ENCODE measurements around the gene MAK. TPM values are rescaled to one million over a fixed set of nuclear protein-coding genes. Genes with fewer than 3 reads are reported as not detected.

The MAK gene
- total RNA-seq, 1 experiment from 2014 or later: 0.20 TPM

GRCh38 chr6:10779076-10779475, 59.3 kb downstream of the MAK start:
- Histone ChIP-seq H3K79me1 (ENCODE audit: insufficient read depth, low read depth, low read length, poor library complexity, severe bottlenecking) (no peaks in the 10 kb centered on the region), H3K9ac (ENCODE audit: extremely low read depth, insufficient read length, low read length) (no peak overlapping the region), H3K27me3 (ENCODE audit: insufficient read depth, low read length) (no peaks in the 10 kb centered on the region), H2BK5ac (ENCODE audit: insufficient read length, low read length) (no peak overlapping the region), H4K5ac (ENCODE audit: insufficient read length, low read depth, low read length) (no peak overlapping the region), H4K91ac (ENCODE audit: insufficient read length, low read depth, low read length) (no peak overlapping the region), H4K8ac (replicated peaks; ENCODE audit: insufficient read length, low read depth, low read length) (no peak overlapping the region), H2BK12ac (ENCODE audit: insufficient read length, low read depth, low read length) (no peak overlapping the region), H3K4me2 (ENCODE audit: insufficient read depth, insufficient read length, low read length) (no peak overlapping the region), H3K18ac (ENCODE audit: insufficient read length, low read depth, low read length) (no peak overlapping the region), H2AFZ (ENCODE audit: low read length) (no peak overlapping the region), H2BK20ac (ENCODE audit: low read depth, low read length, poor library complexity, severe bottlenecking) (no peak overlapping the region), H2AK5ac (ENCODE audit: insufficient read length, low read length) (no peak overlapping the region), H3T11ph (ENCODE audit: low read length) (no peak overlapping the region), H3K23ac (ENCODE audit: insufficient read length, low read depth, low read length) (no peak overlapping the region), H3K4ac (ENCODE audit: low read depth, low read length) (no peak overlapping the region), H3K4me1 (ENCODE audit: insufficient read depth, low read length) (no peaks in the 10 kb centered on the region), H2BK15ac (ENCODE audit: low read depth, low read length) (no peak overlapping the region), H3K9me3 (ENCODE audit: control insufficient read depth, low read depth, low read length) (no peaks in the 10 kb centered on the region), H3K79me2 (ENCODE audit: insufficient read depth, low read length) (no peaks in the 10 kb centered on the region), H3K14ac (ENCODE audit: insufficient read depth, low read length) (no peak overlapping the region), H3K23me2 (ENCODE audit: insufficient read length, low read depth, low read length, poor library complexity, severe bottlenecking) (no peaks in the 10 kb centered on the region), H3K56ac (ENCODE audit: insufficient read length, low read depth, low read length) (no peak overlapping the region), H4K20me1 (ENCODE audit: control insufficient read depth, insufficient read depth, insufficient read length) (no peaks in the 10 kb centered on the region), H2BK120ac (ENCODE audit: low read depth, low read length, poor library complexity, severe bottlenecking) (no peak overlapping the region), H3K27ac (ENCODE audit: insufficient read length, low read depth, low read length) (no peak overlapping the region)
- Mint-ChIP-seq H3K4me1 (no peaks in the 10 kb centered on the region), H3K27ac (peak overlapping the region in 1 of 3 experiments; percentile 23; a peak in 1 of 7 replicates), H3K9me3 (no peaks in the 10 kb centered on the region), H3K36me3 (ENCODE audit: insufficient read depth in 1 of 3, low read depth in 3 of 3) (peaks cover 10 to 42% (median 30%) of the 10 kb centered on the region in 3 experiments; a peak in 6 of 7 replicates), H3K27me3 (ENCODE audit: low read depth) (no peaks in the 10 kb centered on the region), H3K4me3 (no peak overlapping the region)
- no peak for TF ChIP-seq CTCF (conservative IDR thresholded peaks at IDR 0.05)
- DNase-seq: no peak
- no CpG with 5 or more reads among the region's 8 CpGs for WGBS (ENCODE audit: extremely low coverage, insufficient read length, low lambda C conversion rate)
